HCT116 (cell line): ENCODE measurements around the gene SERPINF2.

Experiments used
- ATF3 ChIP-seq: IDR thresholded peaks from 2 replicates; pipeline ENCODE4 v1.6.1; 2012
- CBX3 ChIP-seq: IDR thresholded peaks from 2 replicates; pipeline ENCODE4 v1.6.1; 2012; ENCODE audit warnings: low read depth
- EZH2 ChIP-seq: fragments of 200-600 bp; sonication (generic); IDR thresholded peaks from 2 replicates; pipeline ENCODE4 v1.6.1; 2017; ENCODE audit warnings: antibody characterized with exemption, mixed run types
- EZH2phosphoT487 ChIP-seq: fragments of 200-600 bp; IDR thresholded peaks from 2 replicates; pipeline ENCODE4 v1.6.1; 2018; ENCODE audit warnings: antibody characterized with exemption, borderline replicate concordance
- POLR2A ChIP-seq: IDR thresholded peaks from 2 replicates; pipeline ENCODE4 v1.7.0; 2011; ENCODE audit warnings: borderline replicate concordance; ENCODE audit not compliant: insufficient read depth, insufficient read length; ENCODE audit errors: extremely low read depth
- POLR2AphosphoS5 ChIP-seq: IDR thresholded peaks from 2 replicates; pipeline ENCODE4 v1.6.1; 2011; ENCODE audit warnings: mild to moderate bottlenecking, low read depth, low read length, moderate library complexity
- RAD21 ChIP-seq: IDR thresholded peaks from 2 replicates; pipeline ENCODE4 v1.6.1; 2012; ENCODE audit warnings: low read depth, mild to moderate bottlenecking
- REST ChIP-seq: IDR thresholded peaks from 2 replicates; pipeline ENCODE4 v1.6.1; 2012; ENCODE audit warnings: low read depth
- SP1 ChIP-seq: IDR thresholded peaks from 2 replicates; pipeline ENCODE4 v1.6.1; 2012; ENCODE audit warnings: low read depth
- ZFX ChIP-seq: fragments of 450-650 bp; IDR thresholded peaks from 2 replicates; pipeline ENCODE4 v1.6.1; 2017
- TF ChIP-seq, protein P1 (sequence below), 3 experiments: fragments of 200-600 bp in 1 of 3; sonication (generic) in 1 of 3; IDR thresholded peaks in 2 of 3; conservative IDR thresholded peaks in 1 of 3; 2 replicates each; pipeline ENCODE4 v1.5.1; 2012 to 2017; ENCODE audit warnings: low read depth in 2 of 3, low read length in 2 of 3, antibody characterized with exemption in 1 of 3, borderline replicate concordance in 1 of 3, control low read depth in 1 of 3, mild to moderate bottlenecking in 1 of 3, mixed read lengths in 1 of 3, mixed run types in 1 of 3, moderate library complexity in 1 of 3; ENCODE audit not compliant: insufficient read depth in 1 of 3

GRCh38 chr17:1703063-1703462, 39.6 kb upstream of the SERPINF2 start:
- no peak for TF ChIP-seq POLR2A
- TF ChIP-seq, protein P1, sequence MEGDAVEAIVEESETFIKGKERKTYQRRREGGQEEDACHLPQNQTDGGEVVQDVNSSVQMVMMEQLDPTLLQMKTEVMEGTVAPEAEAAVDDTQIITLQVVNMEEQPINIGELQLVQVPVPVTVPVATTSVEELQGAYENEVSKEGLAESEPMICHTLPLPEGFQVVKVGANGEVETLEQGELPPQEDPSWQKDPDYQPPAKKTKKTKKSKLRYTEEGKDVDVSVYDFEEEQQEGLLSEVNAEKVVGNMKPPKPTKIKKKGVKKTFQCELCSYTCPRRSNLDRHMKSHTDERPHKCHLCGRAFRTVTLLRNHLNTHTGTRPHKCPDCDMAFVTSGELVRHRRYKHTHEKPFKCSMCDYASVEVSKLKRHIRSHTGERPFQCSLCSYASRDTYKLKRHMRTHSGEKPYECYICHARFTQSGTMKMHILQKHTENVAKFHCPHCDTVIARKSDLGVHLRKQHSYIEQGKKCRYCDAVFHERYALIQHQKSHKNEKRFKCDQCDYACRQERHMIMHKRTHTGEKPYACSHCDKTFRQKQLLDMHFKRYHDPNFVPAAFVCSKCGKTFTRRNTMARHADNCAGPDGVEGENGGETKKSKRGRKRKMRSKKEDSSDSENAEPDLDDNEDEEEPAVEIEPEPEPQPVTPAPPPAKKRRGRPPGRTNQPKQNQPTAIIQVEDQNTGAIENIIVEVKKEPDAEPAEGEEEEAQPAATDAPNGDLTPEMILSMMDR (IDR thresholded peaks at IDR 0.05 in 2 of 3, conservative IDR thresholded peaks at IDR 0.05 in 1 of 3; ENCODE audit: borderline replicate concordance in 1 of 3, insufficient read depth in 1 of 3, low read depth in 2 of 3, low read length in 2 of 3), result no peak
- no peak for TF ChIP-seq RAD21
- no peak for TF ChIP-seq CBX3
- TF ChIP-seq POLR2AphosphoS5, result no peak
- TF ChIP-seq ZFX, result no peak
- TF ChIP-seq EZH2, result no peak
- no peak for TF ChIP-seq REST
- TF ChIP-seq EZH2phosphoT487, result no peak
- TF ChIP-seq SP1, result no peak
- TF ChIP-seq ATF3, result no peak
